ENCODE results near the gene STK32B. TPM values are rescaled to one million over a fixed set of nuclear protein-coding genes. Genes with fewer than 3 reads are reported as not detected.
"Not testable (repeated sequence)": the region's sequence is repeated elsewhere in the genome, so short reads cannot be mapped to it uniquely, and the experiment has no call there.

The STK32B gene
- total and polyA plus RNA-seq, 12 donors = 0.16 to 6.8 (median 0.52) TPM

DNA sequence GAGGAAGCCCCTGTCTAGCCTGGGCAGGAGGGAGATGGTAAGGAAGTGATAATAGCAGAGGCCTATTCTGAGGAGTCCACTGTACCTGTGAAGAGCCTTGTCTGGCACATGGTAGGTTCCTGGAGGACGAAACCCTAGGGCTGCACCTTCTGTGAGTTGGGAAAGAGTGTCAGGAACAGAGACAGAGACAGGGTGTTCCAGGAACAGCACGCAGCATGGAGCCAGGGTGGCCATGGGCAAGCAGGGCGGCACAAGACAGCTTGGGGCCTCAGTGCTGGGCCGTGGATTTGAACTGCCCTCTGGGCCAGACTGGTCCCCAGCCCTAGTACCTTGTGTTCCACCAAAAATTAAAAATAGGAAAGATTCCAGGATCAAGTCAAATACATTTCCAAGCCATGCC, 384.5 kb downstream of the STK32B start:
- no peaks in the 10 kb centered on the region for H3K36me3 ChIP-seq (replicated peaks in 1 of 2)
- intact Hi-C loops (cut with DNase I) = no loop called here
- H3K27me3 ChIP-seq = no peaks in the 10 kb centered on the region
- 69 to 88% (median 82%) methylated on average over 4 of the region's 4 CpGs for WGBS, 4 donors
- no peak overlapping the region for H3K27ac ChIP-seq
- DNase-seq = no peak
- no peaks in the 10 kb centered on the region for H3K9me3 ChIP-seq (replicated peaks in 1 of 3)
- TF ChIP-seq, protein P1, sequence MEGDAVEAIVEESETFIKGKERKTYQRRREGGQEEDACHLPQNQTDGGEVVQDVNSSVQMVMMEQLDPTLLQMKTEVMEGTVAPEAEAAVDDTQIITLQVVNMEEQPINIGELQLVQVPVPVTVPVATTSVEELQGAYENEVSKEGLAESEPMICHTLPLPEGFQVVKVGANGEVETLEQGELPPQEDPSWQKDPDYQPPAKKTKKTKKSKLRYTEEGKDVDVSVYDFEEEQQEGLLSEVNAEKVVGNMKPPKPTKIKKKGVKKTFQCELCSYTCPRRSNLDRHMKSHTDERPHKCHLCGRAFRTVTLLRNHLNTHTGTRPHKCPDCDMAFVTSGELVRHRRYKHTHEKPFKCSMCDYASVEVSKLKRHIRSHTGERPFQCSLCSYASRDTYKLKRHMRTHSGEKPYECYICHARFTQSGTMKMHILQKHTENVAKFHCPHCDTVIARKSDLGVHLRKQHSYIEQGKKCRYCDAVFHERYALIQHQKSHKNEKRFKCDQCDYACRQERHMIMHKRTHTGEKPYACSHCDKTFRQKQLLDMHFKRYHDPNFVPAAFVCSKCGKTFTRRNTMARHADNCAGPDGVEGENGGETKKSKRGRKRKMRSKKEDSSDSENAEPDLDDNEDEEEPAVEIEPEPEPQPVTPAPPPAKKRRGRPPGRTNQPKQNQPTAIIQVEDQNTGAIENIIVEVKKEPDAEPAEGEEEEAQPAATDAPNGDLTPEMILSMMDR (IDR thresholded peaks at IDR 0.05) = no peak
- no peak for TF ChIP-seq POLR2A (IDR thresholded peaks at IDR 0.05)
- H3K4me3 ChIP-seq = no peak overlapping the region
- no peaks in the 10 kb centered on the region for H3K4me1 ChIP-seq (replicated peaks in 1 of 2)

DNA sequence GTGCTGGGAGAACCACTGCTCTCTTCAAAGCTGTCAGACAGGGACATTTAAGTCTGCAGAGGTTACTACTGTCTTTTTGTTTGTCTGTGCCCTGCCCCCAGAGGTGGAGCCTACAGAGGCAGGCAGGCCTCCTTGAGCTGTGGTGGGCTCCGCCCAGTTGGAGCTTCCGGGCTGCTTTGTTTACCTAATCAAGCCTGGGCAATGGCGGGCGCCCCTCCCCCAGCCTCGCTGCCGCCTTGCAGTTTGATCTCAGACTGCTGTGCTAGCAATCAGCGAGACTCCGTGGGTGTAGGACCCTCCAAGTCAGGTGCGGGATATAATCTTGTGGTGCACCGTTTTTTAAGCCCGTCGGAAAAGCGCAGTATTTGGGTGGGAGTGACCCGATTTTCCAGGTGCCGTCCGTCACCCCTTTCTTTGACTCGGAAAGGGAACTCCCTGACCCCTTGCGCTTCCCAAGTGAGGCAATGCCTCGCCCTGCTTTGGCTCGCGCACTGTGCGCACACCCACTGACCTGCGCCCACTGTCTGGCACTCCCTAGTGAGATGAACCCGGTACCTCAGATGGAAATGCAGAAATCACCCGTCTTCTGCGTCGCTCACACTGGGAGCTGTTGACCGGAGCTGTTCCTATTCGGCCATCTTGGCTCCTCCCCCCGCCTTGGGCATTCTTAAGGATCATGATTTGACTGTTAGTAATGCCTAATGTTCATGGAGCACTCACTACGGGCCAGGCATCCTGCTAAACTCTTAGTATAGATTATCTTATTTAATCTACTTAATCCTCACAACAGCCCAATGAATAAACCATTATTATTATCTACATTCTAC, 392.9 kb downstream of the STK32B start:
- H3K27me3 ChIP-seq; H3K4me3 ChIP-seq; H3K4me1 ChIP-seq (replicated peaks in 1 of 2); intact Hi-C loops (cut with DNase I); H3K36me3 ChIP-seq (replicated peaks in 1 of 2); DNase-seq; H3K27ac ChIP-seq; H3K9me3 ChIP-seq (replicated peaks in 1 of 3): not testable (repeated sequence)
- 85 to 90% (median 88%) methylated on average over 15 to 25 of the region's 31 CpGs for WGBS, 4 donors

DNA sequence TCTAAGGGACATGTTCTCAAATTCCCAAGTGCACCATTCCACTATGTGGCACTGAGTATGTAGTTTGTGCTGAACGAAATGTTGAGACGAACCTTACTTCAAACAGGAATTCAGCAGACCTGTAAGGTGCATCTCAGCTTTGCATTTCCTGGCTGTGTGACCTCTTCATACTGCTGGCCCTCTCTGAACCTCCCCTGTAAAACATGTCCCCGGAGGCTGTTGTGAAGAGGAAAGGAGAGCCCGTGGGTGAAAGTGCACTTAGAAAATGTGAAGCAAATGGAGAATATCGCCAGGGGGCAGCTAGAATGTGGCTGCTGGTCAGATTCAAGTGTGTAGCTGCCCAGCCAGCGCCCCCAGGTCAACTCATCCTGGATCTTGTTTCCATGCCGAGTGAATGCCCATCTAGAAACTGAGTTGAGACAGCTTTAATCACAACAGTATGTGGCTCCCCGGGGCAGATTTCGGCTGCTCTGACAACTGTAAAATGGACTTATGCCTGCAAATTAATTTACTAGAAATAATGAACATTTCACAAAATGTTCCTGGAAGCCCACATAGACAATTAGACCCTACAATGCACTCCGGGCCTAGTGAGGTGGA, 393.7 kb downstream of the STK32B start:
- intact Hi-C loops (cut with DNase I) = no loop called here
- TF ChIP-seq, protein P1 (IDR thresholded peaks at IDR 0.05) = no peak
- no peak for TF ChIP-seq POLR2A (IDR thresholded peaks at IDR 0.05)
- WGBS, 4 donors = 84 to 89% (median 86%) methylated on average over 10 of the region's 10 CpGs
- H3K36me3 ChIP-seq (replicated peaks in 1 of 2) = no peaks in the 10 kb centered on the region
- H3K9me3 ChIP-seq (replicated peaks in 1 of 3) = no peaks in the 10 kb centered on the region
- H3K27ac ChIP-seq = no peak overlapping the region
- H3K4me1 ChIP-seq (replicated peaks in 1 of 2) = no peaks in the 10 kb centered on the region
- H3K4me3 ChIP-seq = no peak overlapping the region
- DNase-seq = no peak
- no peaks in the 10 kb centered on the region for H3K27me3 ChIP-seq

DNA sequence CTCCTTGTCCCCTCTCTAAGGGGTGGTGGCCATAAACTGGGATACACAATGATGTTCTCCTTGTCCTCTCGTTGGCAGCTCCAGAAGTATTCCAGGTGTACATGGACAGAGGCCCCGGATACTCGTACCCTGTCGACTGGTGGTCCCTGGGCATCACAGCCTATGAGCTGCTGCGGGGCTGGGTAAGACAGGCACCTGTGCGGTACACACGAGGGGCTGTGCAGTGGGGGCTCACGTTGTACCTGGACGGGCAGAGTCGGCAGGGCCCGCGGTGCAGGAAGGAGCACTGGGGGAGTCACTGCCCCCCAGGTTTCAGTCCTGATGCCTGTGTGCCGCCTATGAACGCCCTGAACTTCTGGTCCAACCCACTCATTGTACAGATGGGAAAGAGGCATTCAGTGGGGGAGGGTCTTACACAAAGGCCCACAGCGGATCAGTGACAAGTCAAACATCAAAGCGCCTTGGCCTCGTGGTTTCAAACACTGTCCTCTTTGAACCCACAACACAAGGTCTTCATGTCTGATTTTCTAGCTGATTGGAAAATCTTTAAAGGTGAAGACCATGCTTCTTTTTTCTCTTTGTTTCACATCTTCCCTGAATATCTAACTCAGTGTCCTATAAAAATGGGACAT, 395.4 kb downstream of the STK32B start:
- H3K9me3 ChIP-seq (replicated peaks in 1 of 3) = no peaks in the 10 kb centered on the region
- TF ChIP-seq, protein P1 (IDR thresholded peaks at IDR 0.05) = no peak
- TF ChIP-seq POLR2A (IDR thresholded peaks at IDR 0.05) = no peak
- H3K27ac ChIP-seq = no peak overlapping the region
- no peaks in the 10 kb centered on the region for H3K4me1 ChIP-seq (replicated peaks in 1 of 2)
- 81 to 92% (median 86%) methylated on average over 7 to 17 of the region's 17 CpGs for WGBS, 4 donors
- no peaks in the 10 kb centered on the region for H3K36me3 ChIP-seq (replicated peaks in 1 of 2)
- intact Hi-C loops (cut with DNase I) = no loop called here
- no peak for DNase-seq
- H3K27me3 ChIP-seq = no peaks in the 10 kb centered on the region
- no peak overlapping the region for H3K4me3 ChIP-seq
